HG03039 (cell line): Measurements from ENCODE around the gene CHMP2B.

Source experiments
- ATAC-seq: cut with Tn5 transposase; IDR thresholded peaks from one replicate; pipeline ENCODE4 v1.9.1; 2021; ENCODE audit warnings: mild to moderate bottlenecking, moderate library complexity; ENCODE audit not compliant: unreplicated experiment

The CHMP2B gene, protein sequence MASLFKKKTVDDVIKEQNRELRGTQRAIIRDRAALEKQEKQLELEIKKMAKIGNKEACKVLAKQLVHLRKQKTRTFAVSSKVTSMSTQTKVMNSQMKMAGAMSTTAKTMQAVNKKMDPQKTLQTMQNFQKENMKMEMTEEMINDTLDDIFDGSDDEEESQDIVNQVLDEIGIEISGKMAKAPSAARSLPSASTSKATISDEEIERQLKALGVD

DNA sequence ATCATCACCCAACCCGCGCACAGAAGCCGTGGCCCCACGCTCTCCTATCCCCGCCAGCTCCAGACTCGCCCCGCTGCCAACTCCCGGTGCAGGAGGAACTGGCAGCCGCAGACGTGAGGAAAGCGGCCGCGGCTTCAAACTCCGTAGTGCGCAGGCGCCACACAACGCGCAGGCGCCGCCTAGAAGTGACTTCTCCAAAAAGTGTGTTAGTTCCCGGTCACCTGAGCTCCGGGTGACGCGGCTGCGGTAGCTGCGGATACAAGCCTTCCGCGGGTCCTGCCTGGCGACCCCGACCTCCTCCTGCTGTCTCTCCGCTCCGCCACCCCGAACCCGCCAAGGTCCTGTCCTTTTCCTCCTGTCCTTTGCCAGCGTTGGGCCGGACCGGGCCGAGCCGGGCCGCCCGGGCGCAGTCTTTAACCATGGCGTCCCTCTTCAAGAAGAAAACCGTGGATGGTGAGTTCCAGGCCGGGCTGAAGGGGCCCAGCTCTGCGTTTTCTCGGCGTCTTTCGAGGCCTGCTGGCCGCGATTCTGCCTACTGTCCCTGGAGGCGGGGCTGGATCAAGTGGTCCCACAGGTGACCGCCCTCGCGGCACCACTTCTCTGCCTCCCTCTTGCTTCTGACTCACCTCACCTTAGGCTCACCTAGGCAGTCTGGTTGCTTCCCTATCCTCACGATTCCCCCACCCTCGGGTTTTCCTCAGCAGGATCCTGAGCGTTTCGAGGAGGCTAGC, at the start of gene CHMP2B:
Gene CHMP2B (plus strand): TSS at position 206 of the 731 bp plus-strand sequence. CDS start 214 bp downstream, at position 420.
- ATAC-seq: peak; percentile 97

DNA sequence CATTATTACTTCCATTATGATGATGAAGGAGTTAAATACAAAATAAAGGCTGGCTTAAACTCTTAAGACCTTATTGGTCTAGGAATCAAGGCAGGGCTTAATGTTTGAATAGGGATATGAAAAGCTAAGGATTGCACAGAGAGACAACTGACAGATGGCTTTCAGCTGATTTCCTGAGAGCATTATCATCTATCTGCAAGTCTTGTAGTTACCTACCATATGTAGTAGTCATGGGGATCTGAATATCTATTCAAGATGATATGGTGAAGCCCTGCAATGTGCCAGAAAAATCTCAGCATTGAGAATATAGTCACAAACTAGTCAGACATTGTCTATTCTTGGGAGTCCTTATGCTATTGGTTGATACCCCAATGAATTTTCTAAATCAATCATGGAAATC, 47.5 kb upstream of the CHMP2B start:
- no peak for ATAC-seq

DNA sequence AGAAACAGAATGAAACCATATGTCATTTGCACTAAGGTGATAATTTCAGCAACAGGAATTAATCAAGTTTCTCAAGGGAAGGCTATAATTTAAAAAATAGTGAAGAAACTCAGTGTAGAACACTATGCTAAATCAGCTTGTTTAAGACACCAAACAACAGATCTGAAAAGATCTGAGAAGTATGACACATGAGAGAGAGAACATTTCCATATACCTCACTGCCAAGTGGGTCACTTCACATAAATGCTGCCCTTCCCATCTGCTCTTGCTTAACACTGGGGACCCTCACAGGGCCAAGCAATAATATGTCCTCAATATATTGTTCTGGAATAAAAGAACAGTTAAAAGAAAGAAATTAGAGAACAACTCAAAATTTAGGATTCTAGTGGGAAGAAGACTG, 45.6 kb upstream of the CHMP2B start:
- ATAC-seq: no peak

DNA sequence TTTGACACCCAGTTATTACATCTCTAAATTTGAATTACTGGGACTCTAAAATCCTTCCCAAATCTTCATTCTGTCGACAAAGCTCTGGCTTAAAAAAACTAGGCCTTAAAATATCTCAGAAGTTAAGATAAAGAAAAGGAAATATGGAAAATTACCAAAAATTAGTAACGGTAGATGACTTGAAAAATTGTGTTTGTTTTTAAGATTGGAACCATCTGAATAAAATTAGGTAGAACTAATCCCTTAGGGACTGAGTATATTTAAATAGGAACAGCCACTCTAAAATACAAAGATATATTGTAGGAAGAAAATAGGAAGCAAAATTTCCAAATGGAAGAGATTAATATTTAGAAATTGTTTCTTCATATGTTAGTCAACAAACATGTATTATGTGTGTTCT, 45.1 kb upstream of the CHMP2B start:
- no peak for ATAC-seq

DNA sequence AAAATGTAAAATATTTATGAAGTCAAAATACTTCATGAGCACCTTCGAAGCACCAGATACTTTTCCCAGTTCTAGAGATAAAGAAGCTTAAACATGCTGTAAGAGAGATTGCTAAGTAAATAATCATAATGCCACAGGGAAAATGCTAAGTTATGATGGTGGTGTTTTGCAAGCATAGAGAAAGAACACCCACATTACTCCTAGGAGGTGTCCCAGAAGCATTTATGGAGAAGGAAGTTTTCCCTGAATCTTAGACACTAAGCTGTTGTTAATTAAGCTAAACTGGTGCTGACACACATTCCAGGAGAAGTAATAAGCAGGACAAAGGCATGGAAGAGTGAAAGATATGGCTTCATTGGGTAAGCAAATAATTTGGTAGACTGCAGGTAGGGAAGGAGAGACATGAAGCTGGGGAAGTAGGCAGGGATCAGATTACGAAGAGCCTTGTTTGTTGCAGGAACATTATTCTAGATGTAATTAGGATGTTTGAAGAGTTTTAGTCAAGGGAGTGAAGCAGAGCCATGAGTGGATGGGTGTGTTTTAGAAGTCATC, 40.4 kb upstream of the CHMP2B start:
- ATAC-seq: no peak

DNA sequence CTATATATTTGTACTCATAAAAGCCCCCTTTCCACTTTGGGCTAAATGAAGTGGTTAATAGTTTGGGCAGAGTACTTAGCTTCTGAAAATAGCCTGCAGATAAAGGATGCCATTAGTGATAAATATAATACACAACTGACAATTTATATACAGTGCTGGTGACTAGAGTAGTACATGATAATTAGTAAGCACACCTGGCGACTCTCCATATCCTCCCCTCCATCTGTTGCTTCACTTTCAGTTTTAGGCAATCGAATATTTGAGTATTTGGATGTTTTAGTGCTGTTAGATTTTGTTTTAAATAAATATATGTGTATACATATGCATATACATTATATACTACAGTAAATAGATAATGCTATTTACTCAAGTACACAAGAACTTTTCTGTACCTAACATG, 35.9 kb upstream of the CHMP2B start:
- ATAC-seq: no peak

DNA sequence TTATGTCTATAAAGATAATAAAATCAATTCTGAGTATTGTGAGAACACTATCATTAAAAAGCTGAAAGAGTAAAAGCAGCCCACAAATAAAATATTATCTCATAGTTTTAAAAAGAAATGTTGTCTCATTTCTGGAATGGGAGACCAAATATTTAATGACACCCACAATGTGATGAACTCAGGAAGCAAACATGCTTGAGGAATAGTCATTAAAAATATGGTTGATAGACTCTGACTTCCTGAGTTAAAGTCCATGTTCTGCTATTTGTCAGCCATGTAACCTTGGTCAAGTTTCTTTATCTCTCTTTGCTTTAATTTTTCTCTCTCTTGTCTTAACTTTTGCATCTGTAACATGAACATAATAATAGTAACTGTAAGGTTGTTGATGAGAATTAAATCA, 35.5 kb upstream of the CHMP2B start:
- ATAC-seq: no peak

DNA sequence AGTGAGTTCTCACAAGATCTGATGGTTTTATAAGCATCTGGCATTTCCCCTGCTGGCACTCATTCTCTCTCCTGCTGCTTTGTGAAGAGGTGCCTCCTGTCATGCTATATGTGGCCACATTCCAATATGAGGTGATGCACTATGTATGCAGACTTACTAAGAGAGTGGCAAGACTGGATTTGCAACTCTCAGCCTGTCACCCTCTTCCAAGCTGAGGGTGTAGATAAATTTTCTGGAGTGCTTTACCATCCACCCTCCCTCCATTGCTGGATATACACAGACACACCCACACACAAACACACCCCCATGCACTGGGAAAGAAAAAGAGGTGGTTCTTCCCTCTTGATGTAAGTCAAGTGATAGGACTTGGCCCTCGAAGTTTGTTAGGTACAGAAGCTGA, 30.2 kb upstream of the CHMP2B start:
- ATAC-seq: no peak

DNA sequence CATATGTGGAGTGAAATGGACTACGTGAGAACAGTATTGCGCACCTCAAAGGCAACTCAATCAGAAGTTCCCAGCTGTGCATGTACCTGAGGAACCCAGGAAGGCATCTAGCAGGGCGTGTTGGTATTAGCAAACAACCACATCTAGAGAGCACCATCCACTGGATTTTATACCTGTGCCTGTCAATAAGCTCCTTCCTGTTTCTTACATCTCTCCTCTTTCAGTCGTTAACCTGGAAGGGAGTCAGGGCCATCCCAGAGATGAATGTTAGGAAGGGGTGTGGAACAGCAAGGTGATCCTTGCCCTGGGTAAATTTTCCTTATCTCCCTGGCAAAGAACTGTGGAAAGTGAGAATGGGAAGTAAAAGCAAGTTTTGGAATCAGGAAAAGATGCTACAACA, 29.6 kb upstream of the CHMP2B start:
- no peak for ATAC-seq

DNA sequence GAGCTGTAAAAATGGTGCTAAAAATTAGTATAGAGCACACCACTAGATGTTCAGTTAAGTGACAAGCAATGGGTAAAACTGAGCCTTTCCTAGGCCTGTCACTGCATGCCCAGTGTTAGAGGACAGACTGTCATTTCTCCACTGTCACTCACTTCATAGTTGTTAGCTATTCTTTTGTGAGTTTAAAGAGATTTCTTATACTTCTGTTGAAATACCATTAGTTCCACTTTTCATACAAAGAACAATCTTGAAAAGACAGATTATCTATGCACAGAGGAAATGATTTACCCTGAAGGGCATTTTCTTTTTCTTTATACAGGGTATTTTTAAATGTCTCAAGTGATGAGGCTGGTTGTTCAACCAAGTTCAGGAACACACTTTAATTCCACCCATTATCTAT, 28.3 kb upstream of the CHMP2B start:
- ATAC-seq: no peak

DNA sequence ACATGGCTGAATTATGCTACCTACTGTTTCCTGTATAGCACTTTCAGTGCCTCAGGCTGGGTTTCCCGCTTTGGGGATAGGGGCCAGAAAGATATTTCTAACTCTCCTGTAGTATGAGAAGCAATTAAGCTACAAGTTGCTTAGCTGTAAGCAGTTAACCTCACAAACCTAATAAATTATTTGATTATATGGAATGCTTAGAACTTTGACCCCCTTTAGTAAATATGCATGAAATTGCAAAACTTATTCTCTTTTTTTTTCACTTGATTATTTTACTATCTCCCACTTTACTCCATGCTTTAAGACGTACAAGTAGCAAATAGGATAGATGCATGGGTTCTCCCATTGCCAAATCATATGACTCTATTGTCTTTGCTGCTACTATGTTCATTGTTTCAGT, 27.5 kb upstream of the CHMP2B start:
- no peak for ATAC-seq

DNA sequence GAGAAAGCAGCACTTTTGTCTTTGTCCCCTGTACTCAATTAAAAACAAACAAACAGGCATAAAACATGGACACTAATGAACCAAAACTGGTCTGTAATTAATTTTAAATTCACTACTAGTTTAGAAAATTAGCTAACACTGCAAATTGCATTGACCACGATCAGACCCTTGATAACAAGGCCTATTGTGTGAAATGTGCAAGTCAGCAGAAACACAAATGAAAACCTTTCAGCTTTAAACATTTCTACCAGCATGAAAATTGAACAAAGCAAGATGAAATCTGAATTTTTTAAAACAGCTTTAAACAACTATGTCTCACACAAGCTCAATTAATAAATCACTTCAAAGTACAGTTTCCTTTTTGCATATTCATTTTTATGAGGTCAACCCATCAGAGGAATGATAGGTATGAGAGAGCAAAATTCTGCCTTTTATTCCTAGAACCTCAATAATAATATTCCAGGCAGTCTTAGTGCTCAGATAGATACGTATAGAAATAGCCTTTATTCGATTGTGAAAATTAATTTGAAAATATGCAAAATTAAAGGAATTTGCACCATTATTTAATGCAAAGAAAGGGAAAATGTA, 27.0 kb upstream of the CHMP2B start:
- ATAC-seq: no peak

DNA sequence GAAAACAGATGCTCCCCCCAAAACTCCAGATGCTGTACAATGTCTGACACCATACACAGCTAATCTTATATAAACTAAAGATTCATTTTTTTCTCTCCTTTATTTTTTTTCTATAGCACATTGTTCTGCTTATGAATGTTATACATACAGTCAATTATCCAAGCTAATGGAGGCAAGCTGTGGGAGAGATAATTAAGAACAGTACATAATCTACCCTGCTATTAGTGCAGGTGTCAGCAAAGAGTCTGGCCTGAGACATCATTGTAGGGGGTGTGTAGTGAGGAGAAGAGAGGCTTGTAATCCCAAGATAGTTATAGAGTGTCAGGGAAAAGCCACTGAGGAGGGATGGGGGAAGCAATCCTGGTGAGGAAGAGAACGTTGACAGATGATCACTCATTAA, 25.4 kb upstream of the CHMP2B start:
- ATAC-seq: no peak

DNA sequence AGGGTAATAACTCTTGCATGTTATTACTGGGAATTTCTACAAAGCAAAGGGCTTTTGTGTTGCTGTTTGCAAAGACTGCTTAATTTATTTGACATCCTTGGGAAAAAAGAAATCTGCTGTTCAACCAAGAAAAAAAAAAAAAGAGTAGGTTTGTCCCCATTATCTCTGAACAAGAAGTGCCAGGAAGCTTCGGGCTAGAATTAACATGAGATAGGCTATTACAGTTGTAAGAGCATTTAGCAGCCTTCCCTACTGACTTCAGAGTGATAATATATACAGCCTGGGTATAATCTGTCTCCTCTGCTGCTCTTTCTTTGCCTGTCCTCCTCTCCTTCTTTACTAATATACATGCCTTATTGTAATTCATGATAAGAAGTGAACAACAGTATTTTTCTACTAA, 23.3 kb upstream of the CHMP2B start:
- no peak for ATAC-seq

DNA sequence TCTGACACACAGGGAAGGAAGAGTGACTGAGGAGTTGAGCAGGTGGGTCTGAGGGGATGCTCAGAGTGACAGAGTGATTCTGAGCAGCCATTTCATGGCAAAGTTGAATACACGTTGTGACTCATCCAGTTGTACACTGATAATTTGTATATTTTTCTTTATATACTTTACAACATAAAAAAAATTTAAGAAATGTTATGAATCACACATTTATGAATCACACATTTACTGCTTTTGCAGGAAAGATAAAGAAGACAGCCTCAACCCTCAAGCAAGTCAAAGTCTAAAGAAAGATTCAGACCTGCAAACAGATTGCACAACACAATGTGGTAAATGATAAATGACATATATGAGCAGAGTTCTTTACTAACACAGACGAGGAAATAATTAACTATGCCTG, 21.0 kb upstream of the CHMP2B start:
- ATAC-seq: no peak

DNA sequence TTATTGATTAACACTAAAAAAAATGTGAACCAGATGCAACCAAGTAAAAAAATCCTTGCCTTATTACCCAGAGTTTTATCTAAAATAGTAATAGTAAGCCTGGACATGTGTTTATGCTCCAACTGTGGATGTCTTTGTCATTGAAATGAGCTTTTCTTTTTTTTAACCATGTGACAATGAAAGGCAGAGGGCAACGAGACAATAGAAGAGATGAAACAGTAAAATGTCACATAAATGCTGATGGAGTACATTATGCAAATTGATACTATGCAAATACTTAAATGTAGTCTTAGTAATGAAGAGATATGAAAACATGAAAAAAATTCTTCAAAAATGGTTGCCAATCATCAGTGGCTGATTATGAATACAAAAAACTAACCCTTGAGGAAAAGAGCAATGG, 20.5 kb upstream of the CHMP2B start:
- ATAC-seq: no peak

DNA sequence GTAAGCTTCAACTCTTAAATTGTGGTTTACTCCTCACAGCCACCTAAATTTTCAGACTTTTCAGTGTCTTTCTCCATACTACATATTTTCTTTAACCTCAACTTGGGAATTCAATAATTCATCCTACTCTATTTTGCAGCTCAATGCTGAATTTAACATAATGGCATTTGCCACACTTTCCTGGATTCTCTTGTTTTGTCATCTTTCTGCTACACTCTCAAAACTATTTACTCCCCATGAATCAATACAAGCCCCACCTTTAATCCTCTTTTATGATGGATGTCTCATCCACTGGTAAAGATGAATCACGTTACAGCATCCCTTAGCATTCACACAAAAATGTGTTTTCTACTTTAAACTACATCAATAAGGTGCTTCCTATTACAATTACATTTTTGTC, 19.6 kb upstream of the CHMP2B start:
- no peak for ATAC-seq

DNA sequence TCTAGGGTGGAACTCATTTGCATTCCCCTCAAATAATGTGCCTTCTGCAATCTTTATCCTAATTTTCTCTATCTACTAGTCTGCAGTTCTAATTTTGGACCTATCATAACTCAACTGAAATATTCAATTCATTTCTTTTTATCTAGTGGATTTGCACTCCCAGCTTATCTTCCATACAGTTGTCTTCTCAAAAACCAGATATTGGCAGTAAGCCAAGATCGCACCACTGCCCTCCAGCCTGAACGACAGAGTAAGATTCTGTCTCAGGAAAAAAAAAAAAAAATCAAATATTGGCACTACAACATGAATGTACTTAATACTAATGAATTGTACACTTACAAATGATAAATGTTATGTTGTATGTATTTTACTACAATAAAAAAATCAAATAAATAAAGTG, 18.0 kb upstream of the CHMP2B start:
- no peak for ATAC-seq

DNA sequence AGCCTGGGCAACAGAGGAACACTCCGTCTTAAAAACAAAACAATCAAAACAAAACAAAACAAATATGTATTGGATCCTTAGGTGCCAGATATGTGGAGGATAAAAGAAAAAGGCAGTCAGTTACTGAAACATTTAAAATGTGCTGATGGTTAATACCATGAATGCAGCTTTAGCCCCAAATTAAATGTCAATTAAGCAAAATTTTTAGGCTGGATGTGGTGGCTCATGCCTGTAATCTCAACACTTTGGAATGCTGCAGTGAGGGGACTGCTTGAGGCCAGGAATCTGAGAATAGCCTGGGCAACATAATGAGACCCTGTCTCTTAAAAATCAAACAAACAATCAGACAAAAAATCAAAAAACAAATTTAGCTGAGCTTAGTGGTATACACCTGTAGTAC, 8.5 kb upstream of the CHMP2B start:
- ATAC-seq: no peak

DNA sequence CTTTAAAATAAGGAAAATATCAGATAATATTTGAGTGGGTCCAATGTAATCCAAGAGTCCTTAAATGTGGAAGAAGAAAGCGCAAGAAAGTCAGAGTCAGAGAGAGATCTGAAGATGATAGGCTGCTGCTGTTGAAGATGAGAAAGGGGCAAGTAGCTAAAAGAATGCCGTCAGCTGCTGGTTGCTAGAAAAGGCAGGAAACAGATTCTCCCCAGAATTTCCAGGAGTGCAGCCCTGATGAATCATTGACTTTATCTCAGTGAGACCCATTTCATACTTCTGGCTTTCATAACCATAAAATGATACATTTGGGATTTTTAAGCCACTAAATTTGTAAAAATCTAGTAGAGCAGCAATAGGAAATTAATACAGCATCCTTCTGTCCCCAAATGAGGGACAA, 7.5 kb upstream of the CHMP2B start:
- no peak for ATAC-seq

DNA sequence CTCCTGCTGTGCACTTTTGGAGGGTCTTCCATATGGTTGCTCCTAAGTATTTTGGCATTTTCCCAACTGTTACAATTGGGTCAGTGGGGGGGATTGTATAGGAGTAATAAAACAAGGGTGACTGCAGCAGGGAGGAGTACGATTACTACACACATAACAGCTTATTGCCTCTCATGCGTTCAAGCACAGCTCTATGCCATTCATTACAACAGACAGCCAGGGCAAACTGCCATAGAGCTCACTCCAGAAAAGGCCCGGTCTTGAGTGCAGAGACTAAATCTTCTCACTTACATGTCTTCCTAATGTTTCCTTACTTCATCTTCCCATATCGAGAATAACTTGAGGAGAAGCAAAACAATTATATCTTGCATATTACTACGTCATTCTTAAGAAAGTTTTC, 1.4 kb upstream of the CHMP2B start:
- ATAC-seq: no peak

DNA sequence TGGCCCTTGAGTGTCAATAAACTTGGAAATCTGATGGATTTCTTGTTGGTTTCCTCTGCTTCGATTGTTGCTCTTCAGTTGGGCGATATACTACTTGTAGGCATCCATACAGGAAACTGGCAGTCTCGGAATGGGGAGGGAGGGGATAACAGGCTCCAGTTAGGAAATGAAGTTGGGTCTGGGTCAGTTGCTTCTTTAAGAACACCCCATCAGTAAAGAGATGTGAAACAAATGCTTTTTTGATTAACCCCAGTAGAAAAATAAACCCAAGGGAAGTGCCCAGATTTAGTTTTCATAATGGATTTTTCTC, 681 bp downstream of the CHMP2B start:
- peak; percentile 3 for ATAC-seq
